HG03521 (cell line): ENCODE results near the gene MOSPD3.
"Not testable (repeated sequence)": the region's sequence is repeated elsewhere in the genome, so short reads cannot be mapped to it uniquely, and the experiment has no call there.

Experiments
- ATAC-seq: cut with Tn5 transposase; IDR thresholded peaks from one replicate; pipeline ENCODE4 v1.9.1; 2021; ENCODE audit warnings: mild to moderate bottlenecking, moderate library complexity; ENCODE audit not compliant: unreplicated experiment

Gene MOSPD3, protein sequence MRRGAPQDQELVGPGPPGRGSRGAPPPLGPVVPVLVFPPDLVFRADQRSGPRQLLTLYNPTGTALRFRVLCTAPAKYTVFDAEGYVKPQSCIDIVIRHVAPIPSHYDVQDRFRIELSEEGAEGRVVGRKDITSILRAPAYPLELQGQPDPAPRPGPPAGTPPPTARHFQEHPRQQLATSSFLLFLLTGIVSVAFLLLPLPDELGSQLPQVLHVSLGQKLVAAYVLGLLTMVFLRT

DNA sequence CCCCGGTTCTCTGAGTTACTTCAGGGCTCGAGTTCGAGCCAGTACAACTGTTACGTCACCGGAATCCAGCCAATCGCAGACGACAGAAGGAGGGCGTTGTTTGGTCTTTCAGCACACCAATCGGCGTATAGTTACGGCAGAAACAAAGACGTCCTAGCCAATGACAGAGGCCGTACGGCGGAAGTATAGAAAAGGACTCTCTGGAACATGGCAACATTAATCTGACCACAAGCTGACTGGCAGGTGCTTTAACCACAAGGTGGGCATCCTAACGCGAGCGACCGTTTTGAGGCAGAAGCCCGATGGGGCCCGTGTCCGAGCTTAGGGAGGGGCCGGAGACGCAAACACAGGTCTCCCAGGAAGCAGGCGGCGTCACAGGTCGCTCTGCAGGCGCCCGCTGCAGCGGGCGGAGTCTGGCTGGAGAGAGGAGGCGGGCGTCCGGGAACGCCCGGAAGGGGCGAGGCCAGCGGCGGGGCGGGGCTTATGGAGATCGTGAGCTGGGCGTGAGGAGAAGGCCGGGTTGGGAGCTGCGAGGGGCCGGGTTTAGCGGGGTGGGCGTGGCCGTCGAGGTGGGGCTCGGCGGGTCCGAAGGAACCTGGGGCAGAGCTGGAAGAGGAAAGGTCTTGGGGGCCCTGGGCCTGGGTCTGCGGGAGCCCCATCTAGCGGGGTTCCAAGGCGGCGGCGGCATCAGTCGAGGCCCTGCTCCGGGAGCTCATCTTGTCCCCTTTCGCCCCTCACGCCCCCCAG is at the start of gene MOSPD3:
Gene MOSPD3, plus strand, starts transcription at position 558 of the 747 bp plus-strand sequence. CDS start 252 bp downstream, outside the sequence.
- peak; percentile 89 for ATAC-seq

DNA sequence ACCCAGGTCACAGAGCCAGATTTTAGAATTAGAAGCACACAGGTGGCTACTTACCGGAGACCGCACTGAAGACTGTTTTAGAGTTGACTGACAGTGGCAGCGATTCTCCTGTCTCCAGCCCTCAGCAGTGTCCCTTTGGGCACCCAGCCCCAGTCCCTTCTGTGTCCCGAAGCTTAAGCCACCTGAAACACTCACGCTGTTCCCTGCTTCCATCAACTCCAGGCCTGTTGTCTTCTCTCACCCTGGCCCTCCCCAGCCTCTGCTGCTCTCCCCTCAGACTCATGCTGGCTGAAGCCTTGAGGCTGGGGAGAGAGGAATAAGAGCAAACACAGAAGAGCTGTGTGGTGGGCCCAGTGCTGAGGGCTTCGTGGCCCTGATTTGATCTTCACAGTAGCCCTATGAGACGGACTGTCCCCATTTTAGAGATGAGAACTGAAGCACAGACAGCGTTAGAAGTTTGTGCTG is 49.2 kb upstream of the MOSPD3 start:
- no peak for ATAC-seq

DNA sequence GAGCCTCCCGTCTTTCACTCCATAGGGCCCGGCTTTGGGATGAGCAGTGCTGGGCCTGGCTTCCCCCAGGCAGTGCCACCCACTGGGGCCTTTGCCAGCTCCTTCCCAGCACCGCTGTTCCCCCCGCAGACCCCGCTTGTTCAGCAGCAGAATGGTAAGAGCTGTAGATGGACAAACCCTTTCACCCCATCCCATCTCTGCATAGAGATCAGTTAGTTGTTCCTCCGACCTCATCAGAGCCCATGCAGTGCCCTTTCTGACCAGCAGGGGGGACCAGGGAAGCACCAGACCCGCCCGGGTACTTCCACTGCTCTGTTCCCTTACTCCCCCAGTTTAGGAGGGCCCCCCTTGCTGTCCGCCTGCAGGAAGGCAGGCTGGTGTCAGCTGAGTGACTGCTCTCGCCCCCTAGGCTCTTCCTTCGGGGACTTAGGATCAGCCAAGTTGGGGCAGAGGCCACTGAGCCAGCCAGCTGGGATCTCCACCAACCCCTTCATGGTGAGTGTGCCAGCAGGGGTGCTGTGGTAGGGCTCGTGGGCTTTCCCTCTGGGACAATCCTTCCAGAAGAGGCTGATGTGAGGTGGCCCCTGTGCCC is 48.4 kb upstream of the MOSPD3 start:
- no peak for ATAC-seq

DNA sequence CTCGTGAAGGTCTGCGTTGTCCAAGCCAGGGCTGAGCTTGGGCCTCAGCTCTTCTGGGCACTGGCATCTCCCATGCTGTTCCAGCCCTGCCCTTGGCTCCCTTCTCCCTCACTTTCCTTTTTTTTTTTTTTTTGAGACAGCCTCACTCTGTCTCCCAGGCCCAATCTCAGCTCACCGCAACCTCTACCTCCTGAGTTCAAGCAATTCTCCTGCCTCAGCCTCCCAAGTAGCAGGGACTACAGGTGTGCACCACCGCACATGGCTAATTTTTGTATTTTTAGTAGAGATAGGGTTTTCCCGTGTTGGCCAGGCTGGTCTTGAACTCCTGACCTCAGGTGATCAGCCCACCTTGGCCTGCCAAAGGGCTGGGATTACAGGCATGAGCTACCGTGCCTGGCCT is 47.9 kb upstream of the MOSPD3 start:
- not testable (repeated sequence) for ATAC-seq

DNA sequence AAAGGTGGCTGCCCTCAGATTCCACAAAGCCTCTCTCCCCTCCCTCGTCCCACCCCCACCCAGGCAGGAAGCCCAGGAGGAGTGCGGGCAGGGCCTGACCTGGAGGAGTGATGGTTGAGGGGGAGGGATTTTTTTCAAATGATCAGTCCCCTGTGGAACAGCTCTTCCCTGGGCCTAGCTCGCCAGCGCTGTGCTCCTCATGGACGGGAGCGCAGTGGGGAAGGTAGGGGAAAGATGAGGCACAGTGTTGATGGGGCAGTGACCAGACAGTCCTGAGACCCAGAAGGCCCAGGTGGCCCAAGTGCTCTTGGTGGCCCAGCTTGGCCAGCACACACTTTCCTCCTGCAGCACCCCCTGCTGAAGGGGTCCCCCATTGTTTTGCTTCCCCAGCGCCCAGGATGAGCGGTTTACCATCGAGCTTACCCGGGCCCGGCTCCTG is 47.2 kb upstream of the MOSPD3 start:
- no peak for ATAC-seq

DNA sequence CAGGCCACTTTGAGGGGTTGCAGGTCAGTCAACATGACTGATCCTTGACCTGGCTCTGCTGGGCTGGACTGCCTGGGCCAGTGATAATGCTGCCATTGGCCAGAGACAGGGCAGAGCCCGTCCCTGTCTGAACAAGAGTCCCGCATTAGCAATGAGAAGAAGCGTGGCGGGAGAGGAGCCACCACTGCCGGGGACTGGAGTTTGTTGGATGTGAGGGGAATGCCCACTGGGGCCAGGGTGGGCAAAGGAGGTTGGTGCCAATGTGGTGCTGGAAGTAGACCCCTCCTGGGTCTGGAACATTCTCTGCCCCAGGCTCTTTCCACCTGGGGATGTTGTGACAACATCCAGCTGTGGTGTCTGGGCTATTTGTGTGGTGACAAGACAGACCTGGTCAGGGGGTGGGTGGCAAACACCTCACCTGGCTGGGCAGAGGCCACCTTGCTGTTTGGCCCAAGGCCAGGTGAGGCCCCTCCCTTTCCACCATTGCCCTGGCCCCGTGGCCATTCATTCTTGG is 46.3 kb upstream of the MOSPD3 start:
- no peak for ATAC-seq

DNA sequence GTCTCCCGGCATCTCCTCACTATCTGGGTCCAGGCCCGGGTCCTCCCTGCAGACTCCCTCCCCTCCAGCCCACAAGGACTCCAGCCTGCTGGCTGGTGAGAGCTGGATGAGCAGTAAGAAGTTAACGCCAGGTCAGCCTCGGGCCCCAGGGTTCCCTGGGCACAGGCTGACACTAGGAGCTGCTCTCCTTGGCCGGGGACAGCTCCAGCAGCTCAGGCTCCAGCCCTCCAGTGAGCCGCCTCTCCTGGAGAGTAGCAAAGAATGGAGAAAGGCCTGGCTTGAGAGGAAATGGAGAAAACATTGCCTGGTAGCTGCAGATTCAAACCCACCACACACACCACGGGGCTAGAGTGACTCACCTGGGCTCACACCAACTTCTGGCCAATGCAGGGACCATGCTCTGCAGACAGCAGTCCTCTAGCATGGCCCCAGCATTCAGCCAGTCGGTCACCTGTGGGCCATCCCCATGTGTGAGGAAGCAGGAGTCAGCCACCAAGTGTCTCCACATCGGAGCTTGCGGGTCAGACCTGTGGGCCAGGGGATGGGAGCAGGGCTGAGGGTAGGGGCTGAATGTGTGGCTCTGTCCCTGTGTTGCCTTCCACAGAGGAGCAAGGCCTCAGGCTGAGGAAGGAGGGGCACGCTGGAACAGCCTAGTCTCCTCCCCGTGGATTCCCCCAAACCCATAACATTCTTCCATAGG is 45.2 kb upstream of the MOSPD3 start:
- no peak for ATAC-seq

DNA sequence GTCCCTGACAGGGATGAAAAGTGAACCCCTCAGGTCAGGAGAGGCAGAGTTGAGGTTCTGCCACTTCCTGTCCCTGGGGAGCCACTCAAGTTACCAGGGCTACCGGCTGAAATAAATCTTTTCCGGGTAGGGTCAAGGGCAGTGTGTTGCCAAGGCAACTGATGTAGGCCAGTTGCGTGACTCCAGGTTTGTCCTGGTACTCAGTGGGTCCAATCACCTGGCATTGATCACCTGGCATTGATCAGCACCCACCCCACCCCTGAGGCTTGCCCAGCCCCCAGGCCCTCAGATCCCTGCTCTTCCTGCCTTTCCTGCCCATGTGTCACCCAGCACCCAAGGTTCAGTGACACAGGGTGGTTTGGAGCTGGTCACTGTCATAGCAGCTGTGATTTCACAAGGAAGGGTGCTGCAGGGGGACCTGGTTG is 44.6 kb upstream of the MOSPD3 start:
- ATAC-seq: no peak

DNA sequence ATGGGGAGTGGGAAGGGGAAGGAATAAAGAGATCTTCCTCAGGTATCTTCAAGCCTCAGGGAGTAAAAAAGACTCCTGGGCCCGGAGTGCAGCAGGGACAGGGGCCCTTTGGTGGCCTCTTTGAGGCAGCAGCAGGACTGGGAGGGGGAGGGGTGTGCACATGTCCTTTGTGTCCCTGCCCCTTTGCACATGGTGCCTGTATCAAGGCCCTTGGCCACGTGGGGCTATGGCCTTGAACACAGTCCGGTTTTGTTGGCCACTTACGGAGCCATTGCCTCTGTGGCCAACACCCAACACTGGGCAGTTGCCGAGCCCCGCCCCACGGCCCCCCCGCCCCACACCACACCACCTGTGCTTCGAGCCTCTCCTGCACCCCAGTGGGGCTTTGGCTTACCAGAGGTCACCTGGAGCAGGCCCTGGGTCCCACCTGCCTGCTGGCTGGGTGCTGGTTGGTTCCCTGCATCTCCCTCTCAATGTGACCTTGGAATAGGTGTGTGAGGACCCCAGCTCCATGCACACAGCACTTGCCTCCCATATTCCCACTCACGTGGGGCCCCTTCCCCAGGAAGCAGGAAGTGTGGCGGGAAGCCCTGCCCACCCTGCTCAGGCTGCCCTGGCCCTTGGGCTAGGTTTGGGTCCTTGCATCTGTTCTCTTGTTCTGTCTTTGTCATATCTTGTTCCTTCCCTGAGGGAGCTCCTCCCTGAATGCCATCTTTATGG is 44.0 kb upstream of the MOSPD3 start:
- no peak for ATAC-seq

DNA sequence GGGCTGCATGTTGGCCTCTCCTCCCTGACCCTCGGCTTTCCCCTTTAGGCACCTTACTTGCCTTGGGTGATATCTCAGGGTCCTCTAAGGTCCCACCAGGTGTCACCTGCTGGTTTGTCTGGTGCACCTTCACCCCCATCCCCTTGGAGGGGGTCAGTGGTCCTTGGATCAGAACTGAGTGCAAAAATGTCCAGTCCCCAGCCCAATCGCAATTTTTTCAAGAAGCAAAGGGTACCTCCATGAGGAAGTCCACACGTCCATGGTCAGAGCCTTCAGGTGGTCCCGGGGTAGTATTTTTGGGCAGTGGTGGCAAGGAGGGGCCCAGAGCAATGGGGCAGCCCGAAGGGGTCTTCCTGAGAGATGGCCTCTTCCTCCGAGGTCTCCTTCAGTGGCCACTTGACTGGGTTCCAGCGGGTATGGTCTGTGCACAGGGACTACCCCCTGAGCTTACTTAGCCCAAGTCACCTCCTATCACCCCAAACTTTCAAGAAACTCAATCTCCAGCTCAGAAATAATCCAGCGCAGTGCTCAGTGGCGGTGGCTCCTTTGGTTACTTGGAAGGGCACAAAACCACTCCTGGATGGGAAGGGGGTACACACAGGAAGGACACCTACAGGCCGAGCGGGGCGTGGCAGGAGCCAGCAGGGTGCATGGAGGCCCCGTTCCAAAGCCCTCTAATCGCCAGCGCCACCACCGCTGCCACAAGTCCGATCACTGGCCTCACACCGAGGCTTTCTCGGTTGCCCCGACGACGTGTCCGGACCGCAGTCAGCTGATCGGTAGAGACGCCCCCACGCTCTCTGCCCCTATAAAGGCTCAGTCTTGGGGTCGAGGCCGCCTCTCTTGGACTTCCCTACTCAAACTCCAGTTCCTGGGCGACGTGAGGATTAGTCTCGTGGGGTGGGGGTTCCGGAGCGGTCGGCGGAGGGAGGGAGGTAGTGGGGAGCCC is 43.2 kb upstream of the MOSPD3 start:
- ATAC-seq: no peak

DNA sequence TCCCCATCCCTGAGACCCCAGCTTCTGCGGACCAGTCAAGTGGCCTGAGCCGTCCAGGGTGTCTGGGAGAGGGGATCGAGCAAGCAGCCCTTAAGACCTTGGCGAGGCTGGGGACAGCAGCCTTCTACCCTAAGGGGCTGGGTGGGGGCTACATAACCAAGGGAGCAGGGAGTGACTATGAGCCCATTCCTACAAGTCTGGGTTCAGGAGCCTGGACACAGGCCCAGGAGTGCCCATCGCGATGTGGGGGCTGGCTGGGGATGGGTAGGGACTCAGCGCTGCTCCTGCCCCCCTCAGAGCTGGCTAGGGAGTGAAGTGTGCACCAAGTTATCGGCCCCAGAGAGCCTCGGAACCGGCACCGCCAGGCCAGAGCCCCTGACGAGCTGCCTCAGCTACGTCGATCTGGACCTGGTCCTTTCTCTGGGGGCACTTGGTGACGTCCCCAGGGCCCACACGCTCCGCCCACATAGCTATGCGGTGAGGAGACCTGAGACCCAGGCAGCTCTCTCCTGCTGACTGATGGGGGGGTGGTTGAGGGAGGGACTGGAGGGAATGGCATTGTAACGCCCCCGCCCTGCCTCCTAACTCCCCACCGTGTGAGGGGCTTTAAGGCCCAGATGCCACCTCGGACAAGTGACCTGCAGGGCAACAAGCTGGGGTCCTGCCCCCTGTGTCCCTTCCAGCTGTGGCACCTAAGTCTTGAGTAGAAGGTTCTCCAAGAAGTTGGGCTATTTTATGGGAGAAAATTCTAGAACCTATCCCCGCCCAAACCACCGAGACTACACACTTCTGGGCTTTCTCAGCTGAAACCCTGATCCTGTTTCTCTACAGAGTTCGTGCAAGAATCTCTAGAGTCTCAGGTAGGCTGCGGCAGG is 41.1 kb upstream of the MOSPD3 start:
- no peak for ATAC-seq

DNA sequence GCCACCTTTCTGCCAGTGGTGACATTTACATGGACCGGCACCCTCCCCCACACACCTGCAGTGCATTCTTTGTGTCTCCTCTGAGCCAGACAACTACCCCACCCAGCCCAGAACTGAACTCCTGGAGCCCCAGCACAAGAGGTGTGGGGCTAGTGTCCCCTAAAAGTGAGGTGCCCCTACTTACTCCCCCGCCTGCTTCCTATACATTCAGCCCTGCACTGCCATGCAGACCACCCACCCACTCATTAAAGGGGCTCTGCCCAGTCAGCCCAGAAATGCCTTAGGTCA is 40.6 kb upstream of the MOSPD3 start:
- ATAC-seq: no peak

DNA sequence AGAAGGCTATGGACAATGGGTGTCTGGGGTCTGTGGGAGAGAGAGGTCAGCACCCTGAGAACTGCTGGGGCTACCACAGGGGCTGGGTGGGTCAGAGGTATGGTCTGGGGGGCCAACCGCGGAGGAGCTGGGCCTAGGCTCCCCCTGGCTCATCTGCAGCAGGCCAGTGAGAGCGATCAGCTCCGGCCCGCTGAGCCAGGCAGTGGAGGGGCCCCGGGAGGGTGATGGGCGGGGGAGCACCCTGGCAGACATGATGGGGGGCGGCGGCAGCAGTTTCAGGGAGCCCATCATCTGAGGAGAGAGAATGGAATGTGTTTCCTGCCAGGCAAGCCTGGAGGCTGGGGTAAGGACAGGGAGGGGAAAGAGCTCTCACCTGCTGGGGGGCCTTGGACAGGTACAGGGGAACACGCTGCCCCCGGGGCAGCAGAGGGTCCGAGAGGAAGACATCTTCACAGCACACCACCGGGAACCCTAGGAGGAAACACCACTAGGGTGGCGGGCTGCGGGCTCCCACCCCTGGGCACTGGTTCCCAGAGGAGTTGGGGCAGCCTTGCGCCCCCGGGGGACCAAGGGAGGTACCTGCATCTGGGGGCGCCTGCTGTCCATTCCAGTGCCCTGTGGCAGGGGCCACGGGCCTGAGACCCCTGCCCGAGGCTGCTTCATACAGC is 39.9 kb upstream of the MOSPD3 start:
- no peak for ATAC-seq

DNA sequence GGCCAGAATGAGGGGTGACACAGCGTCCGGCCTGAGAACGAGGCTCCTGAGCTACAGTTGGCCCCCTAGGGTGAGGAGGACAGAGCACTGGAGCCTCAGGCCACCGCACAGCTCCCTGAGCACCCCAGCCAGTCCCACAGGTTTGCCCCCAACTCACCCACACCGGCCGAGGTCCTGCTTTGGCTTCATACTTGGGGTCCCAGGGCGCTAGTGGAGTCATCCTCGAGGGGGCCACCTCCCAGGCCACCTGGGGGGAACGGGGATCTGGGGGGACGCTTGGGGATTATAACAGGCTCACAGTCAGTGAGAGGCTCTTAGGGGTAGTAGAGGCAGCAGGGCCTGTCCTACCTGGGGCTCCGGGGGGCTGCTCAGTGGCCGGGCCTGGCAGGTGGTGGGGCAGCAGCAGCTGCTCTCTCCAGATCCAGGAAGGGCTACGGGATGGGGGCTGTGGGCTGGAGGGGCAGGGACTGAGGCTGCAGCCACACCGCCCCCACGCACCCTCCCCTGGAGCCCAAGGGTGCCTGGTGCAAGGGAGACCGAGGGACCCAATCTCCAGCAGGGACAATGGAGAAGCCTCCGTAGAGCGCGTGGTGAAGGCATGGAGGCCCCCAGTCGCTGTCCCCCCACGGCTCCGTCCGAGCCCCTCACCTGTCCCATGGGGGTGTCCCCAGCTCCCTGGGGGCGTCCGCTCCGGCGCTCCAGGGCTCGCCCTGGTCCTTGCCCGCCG is 39.2 kb upstream of the MOSPD3 start:
- ATAC-seq: no peak

DNA sequence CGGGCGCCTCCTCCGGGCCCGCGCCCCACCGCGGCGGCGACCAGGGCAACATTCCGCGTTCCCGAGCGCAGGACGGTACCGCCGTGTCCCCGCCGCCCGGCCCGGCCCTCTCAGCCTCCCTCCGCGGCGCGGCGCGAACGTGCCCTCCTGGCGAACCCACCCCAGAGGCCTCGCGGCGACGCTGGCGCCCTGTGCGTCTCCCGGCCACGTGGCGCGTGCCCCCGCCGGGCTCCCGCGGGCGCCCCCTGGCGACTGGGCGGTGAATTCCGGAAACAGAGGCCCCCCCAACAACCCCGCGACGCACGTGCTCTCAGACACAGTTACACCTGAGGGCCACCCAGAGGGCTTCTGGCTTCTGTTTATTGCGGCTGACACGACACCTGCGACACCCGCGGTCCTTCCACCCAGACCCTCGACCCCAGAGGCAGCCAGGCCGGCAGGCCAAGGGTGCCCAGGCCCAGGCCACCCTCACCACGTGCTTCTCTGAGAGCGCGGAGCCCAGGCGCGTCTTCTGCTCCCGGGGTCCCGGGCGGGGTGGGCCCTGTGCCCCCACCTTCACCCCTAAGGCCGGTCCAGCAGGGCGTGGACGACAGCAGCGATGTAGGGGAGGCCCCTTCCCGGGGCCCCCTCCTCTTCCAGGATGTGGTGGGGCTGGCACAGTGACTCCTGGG is 38.5 kb upstream of the MOSPD3 start, which contains the start of gene SAP25:
Gene SAP25, minus strand, starts transcription at position 210 of the 671 bp plus-strand sequence. Its CDS starts 158 bp downstream, at position 52.
- no peak for ATAC-seq

DNA sequence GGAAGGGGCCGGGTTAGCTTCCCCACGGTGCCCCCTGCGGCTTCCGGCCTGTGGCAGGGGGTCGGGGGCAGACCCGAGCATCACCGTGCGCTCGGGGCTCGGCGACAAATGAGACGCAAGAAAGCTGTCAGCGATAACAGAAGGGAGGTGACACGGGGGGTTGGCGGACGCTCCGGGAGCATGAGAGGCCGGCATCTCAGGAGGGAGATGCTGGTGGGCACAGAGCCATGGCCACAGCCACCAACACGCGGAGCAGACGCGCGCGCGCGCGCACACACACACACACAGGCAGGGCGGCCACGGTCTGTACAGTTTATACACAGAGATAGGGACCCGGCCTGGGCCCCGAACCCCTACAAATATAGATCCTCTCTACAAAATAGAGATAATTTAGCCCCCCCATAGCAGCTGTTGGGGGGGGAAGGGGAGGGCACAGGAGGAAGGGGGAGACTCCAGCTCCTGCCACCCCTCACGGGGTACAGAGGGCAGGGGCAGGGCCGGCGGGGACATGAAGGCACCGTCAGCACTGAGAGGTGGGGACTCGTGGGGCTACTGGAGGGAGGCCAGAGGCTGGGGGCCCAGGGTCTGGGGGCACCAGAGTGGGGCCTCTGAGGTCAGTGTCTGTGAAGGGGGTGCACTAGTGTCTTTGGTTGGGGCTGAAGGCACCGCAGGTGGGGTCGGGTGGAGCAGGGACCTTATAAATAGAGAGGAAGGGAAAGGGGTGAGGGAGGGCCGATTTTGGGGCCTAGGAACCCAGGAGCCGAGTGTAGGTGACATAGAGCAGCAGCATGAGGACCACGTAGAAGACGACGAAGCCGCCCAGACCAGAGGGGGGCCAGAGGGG is 37.8 kb upstream of the MOSPD3 start:
- ATAC-seq: no peak
